ENCODE results near the gene CD27. TPM values are rescaled to one million over a fixed set of nuclear protein-coding genes. Genes with fewer than 3 reads are reported as not detected.

CD27 gene
- total and polyA plus RNA-seq, 2 of the 8 experiments (the other 6 are each of a cell fraction or from before 2014, with no cell fraction given): 0.28 to 0.39 TPM

DNA sequence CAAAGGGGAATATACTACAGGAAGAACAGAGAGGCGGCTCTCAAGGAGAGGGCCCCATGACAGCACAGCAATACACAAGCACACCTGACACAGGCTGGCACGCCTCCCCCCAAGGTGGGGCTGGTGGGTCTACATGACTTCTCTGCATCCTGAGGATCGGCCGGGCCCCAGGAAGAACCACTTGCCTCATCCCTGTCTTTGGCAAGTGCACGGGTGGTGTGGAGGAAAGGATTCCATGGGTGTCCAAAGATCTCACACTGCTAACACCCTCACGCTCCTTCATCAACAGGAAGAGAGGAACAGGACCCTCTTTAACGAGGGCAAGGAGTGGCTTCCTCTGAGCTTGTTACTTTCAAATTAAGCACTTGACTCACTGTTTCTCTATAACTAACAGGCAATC is 18.5 kb downstream of the CD27 start (continued):
- TF ChIP-seq, protein P1, sequence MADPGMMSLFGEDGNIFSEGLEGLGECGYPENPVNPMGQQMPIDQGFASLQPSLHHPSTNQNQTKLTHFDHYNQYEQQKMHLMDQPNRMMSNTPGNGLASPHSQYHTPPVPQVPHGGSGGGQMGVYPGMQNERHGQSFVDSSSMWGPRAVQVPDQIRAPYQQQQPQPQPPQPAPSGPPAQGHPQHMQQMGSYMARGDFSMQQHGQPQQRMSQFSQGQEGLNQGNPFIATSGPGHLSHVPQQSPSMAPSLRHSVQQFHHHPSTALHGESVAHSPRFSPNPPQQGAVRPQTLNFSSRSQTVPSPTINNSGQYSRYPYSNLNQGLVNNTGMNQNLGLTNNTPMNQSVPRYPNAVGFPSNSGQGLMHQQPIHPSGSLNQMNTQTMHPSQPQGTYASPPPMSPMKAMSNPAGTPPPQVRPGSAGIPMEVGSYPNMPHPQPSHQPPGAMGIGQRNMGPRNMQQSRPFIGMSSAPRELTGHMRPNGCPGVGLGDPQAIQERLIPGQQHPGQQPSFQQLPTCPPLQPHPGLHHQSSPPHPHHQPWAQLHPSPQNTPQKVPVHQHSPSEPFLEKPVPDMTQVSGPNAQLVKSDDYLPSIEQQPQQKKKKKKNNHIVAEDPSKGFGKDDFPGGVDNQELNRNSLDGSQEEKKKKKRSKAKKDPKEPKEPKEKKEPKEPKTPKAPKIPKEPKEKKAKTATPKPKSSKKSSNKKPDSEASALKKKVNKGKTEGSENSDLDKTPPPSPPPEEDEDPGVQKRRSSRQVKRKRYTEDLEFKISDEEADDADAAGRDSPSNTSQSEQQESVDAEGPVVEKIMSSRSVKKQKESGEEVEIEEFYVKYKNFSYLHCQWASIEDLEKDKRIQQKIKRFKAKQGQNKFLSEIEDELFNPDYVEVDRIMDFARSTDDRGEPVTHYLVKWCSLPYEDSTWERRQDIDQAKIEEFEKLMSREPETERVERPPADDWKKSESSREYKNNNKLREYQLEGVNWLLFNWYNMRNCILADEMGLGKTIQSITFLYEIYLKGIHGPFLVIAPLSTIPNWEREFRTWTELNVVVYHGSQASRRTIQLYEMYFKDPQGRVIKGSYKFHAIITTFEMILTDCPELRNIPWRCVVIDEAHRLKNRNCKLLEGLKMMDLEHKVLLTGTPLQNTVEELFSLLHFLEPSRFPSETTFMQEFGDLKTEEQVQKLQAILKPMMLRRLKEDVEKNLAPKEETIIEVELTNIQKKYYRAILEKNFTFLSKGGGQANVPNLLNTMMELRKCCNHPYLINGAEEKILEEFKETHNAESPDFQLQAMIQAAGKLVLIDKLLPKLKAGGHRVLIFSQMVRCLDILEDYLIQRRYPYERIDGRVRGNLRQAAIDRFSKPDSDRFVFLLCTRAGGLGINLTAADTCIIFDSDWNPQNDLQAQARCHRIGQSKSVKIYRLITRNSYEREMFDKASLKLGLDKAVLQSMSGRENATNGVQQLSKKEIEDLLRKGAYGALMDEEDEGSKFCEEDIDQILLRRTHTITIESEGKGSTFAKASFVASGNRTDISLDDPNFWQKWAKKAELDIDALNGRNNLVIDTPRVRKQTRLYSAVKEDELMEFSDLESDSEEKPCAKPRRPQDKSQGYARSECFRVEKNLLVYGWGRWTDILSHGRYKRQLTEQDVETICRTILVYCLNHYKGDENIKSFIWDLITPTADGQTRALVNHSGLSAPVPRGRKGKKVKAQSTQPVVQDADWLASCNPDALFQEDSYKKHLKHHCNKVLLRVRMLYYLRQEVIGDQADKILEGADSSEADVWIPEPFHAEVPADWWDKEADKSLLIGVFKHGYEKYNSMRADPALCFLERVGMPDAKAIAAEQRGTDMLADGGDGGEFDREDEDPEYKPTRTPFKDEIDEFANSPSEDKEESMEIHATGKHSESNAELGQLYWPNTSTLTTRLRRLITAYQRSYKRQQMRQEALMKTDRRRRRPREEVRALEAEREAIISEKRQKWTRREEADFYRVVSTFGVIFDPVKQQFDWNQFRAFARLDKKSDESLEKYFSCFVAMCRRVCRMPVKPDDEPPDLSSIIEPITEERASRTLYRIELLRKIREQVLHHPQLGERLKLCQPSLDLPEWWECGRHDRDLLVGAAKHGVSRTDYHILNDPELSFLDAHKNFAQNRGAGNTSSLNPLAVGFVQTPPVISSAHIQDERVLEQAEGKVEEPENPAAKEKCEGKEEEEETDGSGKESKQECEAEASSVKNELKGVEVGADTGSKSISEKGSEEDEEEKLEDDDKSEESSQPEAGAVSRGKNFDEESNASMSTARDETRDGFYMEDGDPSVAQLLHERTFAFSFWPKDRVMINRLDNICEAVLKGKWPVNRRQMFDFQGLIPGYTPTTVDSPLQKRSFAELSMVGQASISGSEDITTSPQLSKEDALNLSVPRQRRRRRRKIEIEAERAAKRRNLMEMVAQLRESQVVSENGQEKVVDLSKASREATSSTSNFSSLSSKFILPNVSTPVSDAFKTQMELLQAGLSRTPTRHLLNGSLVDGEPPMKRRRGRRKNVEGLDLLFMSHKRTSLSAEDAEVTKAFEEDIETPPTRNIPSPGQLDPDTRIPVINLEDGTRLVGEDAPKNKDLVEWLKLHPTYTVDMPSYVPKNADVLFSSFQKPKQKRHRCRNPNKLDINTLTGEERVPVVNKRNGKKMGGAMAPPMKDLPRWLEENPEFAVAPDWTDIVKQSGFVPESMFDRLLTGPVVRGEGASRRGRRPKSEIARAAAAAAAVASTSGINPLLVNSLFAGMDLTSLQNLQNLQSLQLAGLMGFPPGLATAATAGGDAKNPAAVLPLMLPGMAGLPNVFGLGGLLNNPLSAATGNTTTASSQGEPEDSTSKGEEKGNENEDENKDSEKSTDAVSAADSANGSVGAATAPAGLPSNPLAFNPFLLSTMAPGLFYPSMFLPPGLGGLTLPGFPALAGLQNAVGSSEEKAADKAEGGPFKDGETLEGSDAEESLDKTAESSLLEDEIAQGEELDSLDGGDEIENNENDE (IDR thresholded peaks at IDR 0.05; ENCODE audit: insufficient replicate concordance, low read length): no peak
- TF ChIP-seq EZH2 (IDR thresholded peaks at IDR 0.05; ENCODE audit: low read depth, low read length, severe bottlenecking) (no peak), POLR2A (IDR thresholded peaks at IDR 0.05; ENCODE audit: control extremely low read depth in 1 of 2, low read depth in 2 of 2, low read length in 2 of 2) (no peak), POLR2AphosphoS5 (IDR thresholded peaks at IDR 0.05; ENCODE audit: low read depth, low read length) (no peak), JUN (IDR thresholded peaks at IDR 0.05; ENCODE audit: low read depth, low read length) (no peak), RFX5 (IDR thresholded peaks at IDR 0.05; ENCODE audit: borderline replicate concordance, low read depth, low read length) (no peak), ASH2L (IDR thresholded peaks at IDR 0.05; ENCODE audit: low read length) (no peak), SP4 (IDR thresholded peaks at IDR 0.05; ENCODE audit: low read length) (no peak), EGR1 (IDR thresholded peaks at IDR 0.05; ENCODE audit: borderline replicate concordance, low read depth, low read length) (no peak), CREB1 (IDR thresholded peaks at IDR 0.05) (no peak), KDM4A (IDR thresholded peaks at IDR 0.05; ENCODE audit: low read depth, low read length, severe bottlenecking) (no peak)
- TF ChIP-seq, protein P2, sequence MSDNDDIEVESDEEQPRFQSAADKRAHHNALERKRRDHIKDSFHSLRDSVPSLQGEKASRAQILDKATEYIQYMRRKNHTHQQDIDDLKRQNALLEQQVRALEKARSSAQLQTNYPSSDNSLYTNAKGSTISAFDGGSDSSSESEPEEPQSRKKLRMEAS (IDR thresholded peaks at IDR 0.05): no peak
- TF ChIP-seq, protein P3, sequence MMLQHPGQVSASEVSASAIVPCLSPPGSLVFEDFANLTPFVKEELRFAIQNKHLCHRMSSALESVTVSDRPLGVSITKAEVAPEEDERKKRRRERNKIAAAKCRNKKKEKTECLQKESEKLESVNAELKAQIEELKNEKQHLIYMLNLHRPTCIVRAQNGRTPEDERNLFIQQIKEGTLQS (IDR thresholded peaks at IDR 0.05; ENCODE audit: insufficient read depth, low read depth, low read length): no peak
